ENCODE results near the gene DCTN2. TPM values are rescaled to one million over a fixed set of nuclear protein-coding genes. Genes with fewer than 3 reads are reported as not detected.

Gene DCTN2
- total RNA-seq, 1 donor from 2014 or later = 91.8 TPM

GRCh38 chr12:57539134-57539768 is 7.7 kb downstream of the DCTN2 start:
- CTCF ChIA-PET = no interaction called here

DNA sequence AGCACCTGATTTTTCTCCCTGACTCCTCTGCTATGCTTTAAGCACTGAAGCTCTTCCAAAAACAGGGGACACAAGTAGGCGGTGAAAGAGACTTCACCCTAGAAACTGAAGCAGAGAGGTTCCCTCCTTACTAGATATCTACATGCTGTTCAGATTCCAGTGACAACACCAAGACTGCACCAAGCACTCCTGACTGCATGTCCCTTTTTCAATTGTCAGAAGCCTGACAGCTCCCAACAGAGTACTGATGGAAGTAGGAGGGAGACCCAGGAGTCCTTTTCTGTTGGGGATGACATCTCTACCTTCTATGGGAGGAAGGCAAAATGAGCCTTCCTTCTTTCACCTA is 10.4 kb downstream of the DCTN2 start:
- ATAC-seq (ENCODE audit: low read depth) (no peak), DNase-seq (no peak)
- Mint-ChIP-seq H3K9me3 (no peaks in the 10 kb centered on the region), H3K36me3 (ENCODE audit: low read depth) (peaks cover 84% of the 10 kb centered on the region), H3K4me1 (peaks cover 4% of the 10 kb centered on the region), H3K27me3 (no peaks in the 10 kb centered on the region), H3K27ac (no peak overlapping the region), H3K4me3 (no peak overlapping the region)
- no peak for TF ChIP-seq CTCF (IDR thresholded peaks at IDR 0.05)
- ChIA-PET POLR2A (interaction anchor here (0.7 kb wide), 1 partner anchor 31 kb away, joined by 3 read pairs; no protein-coding TSS in a partner anchor), CTCF (no interaction called here)
- intact Hi-C loops (cut with micrococcal nuclease) = no loop called here

More at GRCh38 chr12:57539134-57539768, 7.7 kb downstream of the DCTN2 start:
- no peak overlapping the region for H3K4me3 Mint-ChIP-seq
- TF ChIP-seq CTCF (IDR thresholded peaks at IDR 0.05) = no peak
- no peak for DNase-seq
- intact Hi-C loops (cut with micrococcal nuclease) = no loop called here
- H3K36me3 Mint-ChIP-seq (ENCODE audit: low read depth) = peaks cover 67% of the 10 kb centered on the region
- H3K27me3 Mint-ChIP-seq = no peaks in the 10 kb centered on the region
- no peak overlapping the region for H3K27ac Mint-ChIP-seq
- POLR2A ChIA-PET = interaction anchor here (0.6 kb wide), 1 partner anchor 34 kb away, joined by 4 read pairs; no protein-coding TSS in a partner anchor
- no peaks in the 10 kb centered on the region for H3K9me3 Mint-ChIP-seq
- ATAC-seq (ENCODE audit: low read depth) = no peak
- peaks cover 8% of the 10 kb centered on the region for H3K4me1 Mint-ChIP-seq

DNA sequence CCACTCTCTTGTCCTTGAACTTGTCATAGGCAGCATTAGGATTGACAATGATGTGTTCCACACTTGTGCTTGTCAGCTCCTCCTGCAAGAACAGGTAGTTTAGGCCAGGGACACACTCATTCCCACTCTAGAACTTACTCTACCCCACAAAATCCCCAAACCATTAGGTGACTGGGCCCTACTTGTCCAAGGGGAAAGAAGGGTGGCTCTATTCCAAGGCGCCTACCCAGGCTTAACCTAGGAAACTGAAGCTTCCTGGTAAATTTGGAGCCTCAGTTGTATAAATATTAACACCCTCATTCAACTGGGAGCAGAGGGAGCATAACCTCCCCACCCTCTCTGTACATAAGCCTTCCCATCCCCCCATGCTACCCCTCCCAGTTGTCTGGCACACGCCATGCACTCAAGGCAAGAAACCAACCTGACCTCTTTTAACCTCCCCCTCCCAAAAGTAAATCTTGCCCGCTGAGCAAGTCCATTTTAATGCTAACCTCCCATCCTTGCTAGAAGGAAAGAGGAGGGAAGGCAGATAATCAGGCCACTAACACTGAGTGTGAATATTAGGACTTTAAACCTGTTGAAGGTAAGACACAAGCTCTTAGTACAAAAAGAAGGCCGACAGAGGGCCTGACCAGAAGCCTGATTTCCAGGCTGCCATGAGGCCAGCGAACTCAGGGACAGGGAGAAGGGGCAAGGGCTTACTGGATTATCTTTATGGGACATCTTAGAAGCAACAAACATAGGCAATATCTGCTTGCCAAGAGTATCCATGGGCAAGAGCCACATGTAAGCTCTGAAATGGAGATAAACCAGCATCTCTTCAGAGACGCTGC is 11.0 kb downstream of the DCTN2 start:
- Mint-ChIP-seq H3K9me3 (no peaks in the 10 kb centered on the region), H3K4me1 (peaks cover under 1% of the 10 kb centered on the region), H3K27ac (no peak overlapping the region), H3K36me3 (ENCODE audit: low read depth) (peaks cover 84% of the 10 kb centered on the region), H3K4me3 (no peak overlapping the region), H3K27me3 (no peaks in the 10 kb centered on the region)
- POLR2A ChIA-PET = interaction anchor here (0.7 kb wide), 1 partner anchor 31 kb away, joined by 3 read pairs; no protein-coding TSS in a partner anchor
- TF ChIP-seq CTCF (IDR thresholded peaks at IDR 0.05) = no peak
- CTCF ChIA-PET = no interaction called here
- DNase-seq (no peak), ATAC-seq (ENCODE audit: low read depth) (no peak)
- intact Hi-C loops (cut with micrococcal nuclease) = no loop called here

- Mint-ChIP-seq H3K4me3 (no peak overlapping the region), H3K4me1 (no peaks in the 10 kb centered on the region), H3K36me3 (ENCODE audit: low read depth) (peaks cover 87% of the 10 kb centered on the region), H3K27me3 (no peaks in the 10 kb centered on the region), H3K27ac (no peak overlapping the region), H3K9me3 (no peaks in the 10 kb centered on the region)
- POLR2A ChIA-PET = interaction anchor here (0.6 to 1.0 kb wide), 2 partner anchors 11 to 14 kb away, joined by 3 to 4 read pairs; no protein-coding TSS in a partner anchor
- DNase-seq (no peak), ATAC-seq (ENCODE audit: low read depth) (no peak)
- no peak for TF ChIP-seq CTCF (IDR thresholded peaks at IDR 0.05)
- CTCF ChIA-PET = interaction anchor here (0.6 kb wide), 1 partner anchor 39 kb away, joined by 5 read pairs; no protein-coding TSS in a partner anchor
- intact Hi-C loops (cut with micrococcal nuclease) = no loop called here
Measured at GRCh38 chr12:57534991-57535543, 11.9 kb downstream of the DCTN2 start.

GRCh38 chr12:57534250-57534649 is 12.7 kb downstream of the DCTN2 start:
- H3K4me3 Mint-ChIP-seq = no peak overlapping the region
- H3K9me3 Mint-ChIP-seq = no peaks in the 10 kb centered on the region
- intact Hi-C loops (cut with micrococcal nuclease) = no loop called here
- no peaks in the 10 kb centered on the region for H3K4me1 Mint-ChIP-seq
- H3K27me3 Mint-ChIP-seq = no peaks in the 10 kb centered on the region
- no peak for TF ChIP-seq CTCF (IDR thresholded peaks at IDR 0.05)
- H3K27ac Mint-ChIP-seq = no peak overlapping the region
- H3K36me3 Mint-ChIP-seq (ENCODE audit: low read depth) = peaks cover 88% of the 10 kb centered on the region
- POLR2A ChIA-PET = interaction anchor here (0.6 to 1.0 kb wide), 3 partner anchors 12 to 13 kb away, joined by 3 to 4 read pairs (median 3); partner anchors contain the start of gene DCTN2
- CTCF ChIA-PET = interaction anchor here (0.6 kb wide), 1 partner anchor 38 kb away, joined by 5 read pairs; no protein-coding TSS in a partner anchor
- ATAC-seq (ENCODE audit: low read depth) (no peak), DNase-seq (no peak)

All from activated B cell treated with CpG ODN at 0.5 μM for 24 hours (primary cell).